ENCODE results near the gene TMEM165.

DNA sequence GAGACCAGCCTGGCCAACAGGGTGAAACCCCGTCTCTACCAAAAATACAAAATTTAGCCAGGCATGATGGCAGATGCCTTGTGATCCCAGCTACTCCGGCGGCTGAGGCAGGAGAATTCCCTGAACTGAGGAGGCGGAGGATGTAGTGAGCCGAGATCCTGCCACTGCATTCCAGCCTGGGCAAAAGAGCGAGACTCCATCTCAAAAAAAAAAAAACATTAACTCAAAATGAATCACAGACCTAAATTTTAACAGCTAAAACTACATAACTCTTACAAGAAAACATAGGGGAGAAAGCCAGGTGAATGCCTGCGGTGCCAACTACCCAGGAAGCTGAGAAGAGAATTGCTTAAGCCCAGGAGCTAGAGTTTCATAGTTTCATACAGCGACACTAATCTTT is 54.8 kb downstream of the TMEM165 start:
- TF ChIP-seq, protein P1, sequence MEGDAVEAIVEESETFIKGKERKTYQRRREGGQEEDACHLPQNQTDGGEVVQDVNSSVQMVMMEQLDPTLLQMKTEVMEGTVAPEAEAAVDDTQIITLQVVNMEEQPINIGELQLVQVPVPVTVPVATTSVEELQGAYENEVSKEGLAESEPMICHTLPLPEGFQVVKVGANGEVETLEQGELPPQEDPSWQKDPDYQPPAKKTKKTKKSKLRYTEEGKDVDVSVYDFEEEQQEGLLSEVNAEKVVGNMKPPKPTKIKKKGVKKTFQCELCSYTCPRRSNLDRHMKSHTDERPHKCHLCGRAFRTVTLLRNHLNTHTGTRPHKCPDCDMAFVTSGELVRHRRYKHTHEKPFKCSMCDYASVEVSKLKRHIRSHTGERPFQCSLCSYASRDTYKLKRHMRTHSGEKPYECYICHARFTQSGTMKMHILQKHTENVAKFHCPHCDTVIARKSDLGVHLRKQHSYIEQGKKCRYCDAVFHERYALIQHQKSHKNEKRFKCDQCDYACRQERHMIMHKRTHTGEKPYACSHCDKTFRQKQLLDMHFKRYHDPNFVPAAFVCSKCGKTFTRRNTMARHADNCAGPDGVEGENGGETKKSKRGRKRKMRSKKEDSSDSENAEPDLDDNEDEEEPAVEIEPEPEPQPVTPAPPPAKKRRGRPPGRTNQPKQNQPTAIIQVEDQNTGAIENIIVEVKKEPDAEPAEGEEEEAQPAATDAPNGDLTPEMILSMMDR (IDR thresholded peaks at IDR 0.05), result no peak
- no peak for TF ChIP-seq POLR2A (IDR thresholded peaks at IDR 0.05)
